Measurements from ENCODE around the gene BMP7. TPM values are rescaled to one million over a fixed set of nuclear protein-coding genes. Genes with fewer than 3 reads are reported as not detected.

The BMP7 gene
- total and polyA plus RNA-seq, 9 donors: 0.07 to 19.4 (median 0.83) TPM

- H3K36me3 ChIP-seq: no peaks in the 10 kb centered on the region
- H3K4me1 ChIP-seq (ENCODE audit: insufficient read depth): no peaks in the 10 kb centered on the region
- H3K9me3 ChIP-seq: no peaks in the 10 kb centered on the region
- intact Hi-C loops (cut with DNase I): no loop called here
- H3K27me3 ChIP-seq: no peaks in the 10 kb centered on the region
- no peak overlapping the region for H3K27ac ChIP-seq
- no peak overlapping the region for H3K4me3 ChIP-seq
- TF ChIP-seq EP300 (IDR thresholded peaks at IDR 0.05): no peak
- no peak for TF ChIP-seq POLR2A (IDR thresholded peaks at IDR 0.05)
- no peak for TF ChIP-seq CTCF (IDR thresholded peaks at IDR 0.05)
- no peak for DNase-seq
- WGBS, 3 donors: 84 to 89% (median 84%) methylated on average over 7 of the region's 7 CpGs
These were observed 101.6 kb downstream of the BMP7 start for GRCh38 chr20:57164872-57165271.

- Histone ChIP-seq H3K27ac (no peak overlapping the region), H3K27me3 (no peaks in the 10 kb centered on the region), H3K9me3 (no peaks in the 10 kb centered on the region), H3K36me3 (no peaks in the 10 kb centered on the region), H3K4me3 (no peak overlapping the region), H3K4me1 (ENCODE audit: insufficient read depth) (no peaks in the 10 kb centered on the region)
- no peak for TF ChIP-seq CTCF (IDR thresholded peaks at IDR 0.05)
- no peak for TF ChIP-seq EP300 (IDR thresholded peaks at IDR 0.05)
- TF ChIP-seq POLR2A (IDR thresholded peaks at IDR 0.05): no peak
- intact Hi-C loops (cut with DNase I): no loop called here
- 65 to 74% (median 72%) methylated on average over 2 of the region's 2 CpGs for WGBS, 3 donors
- no peak for DNase-seq
These were observed 103.4 kb downstream of the BMP7 start for GRCh38 chr20:57163041-57163440.

- H3K4me1 ChIP-seq (ENCODE audit: insufficient read depth): no peaks in the 10 kb centered on the region
- H3K9me3 ChIP-seq: no peaks in the 10 kb centered on the region
- H3K4me3 ChIP-seq: no peak overlapping the region
- no peaks in the 10 kb centered on the region for H3K27me3 ChIP-seq
- DNase-seq: no peak
- intact Hi-C loops (cut with DNase I): no loop called here
- H3K36me3 ChIP-seq: no peaks in the 10 kb centered on the region
- no peak for TF ChIP-seq POLR2A (IDR thresholded peaks at IDR 0.05)
- no peak for TF ChIP-seq EP300 (IDR thresholded peaks at IDR 0.05)
- no peak for TF ChIP-seq CTCF (IDR thresholded peaks at IDR 0.05)
- 49 to 53% (median 50%) methylated on average over 5 of the region's 5 CpGs for WGBS, 3 donors
- H3K27ac ChIP-seq: no peak overlapping the region
These were observed 104.1 kb downstream of the BMP7 start for GRCh38 chr20:57162362-57162652.

GRCh38 chr20:57161478-57162361 is 104.7 kb downstream of the BMP7 start:
- no peak overlapping the region for H3K27ac ChIP-seq
- WGBS, 3 donors: 70 to 81% (median 79%) methylated on average over 25 of the region's 25 CpGs
- no peaks in the 10 kb centered on the region for H3K9me3 ChIP-seq
- H3K36me3 ChIP-seq: no peaks in the 10 kb centered on the region
- intact Hi-C loops (cut with DNase I): no loop called here
- H3K27me3 ChIP-seq: no peaks in the 10 kb centered on the region
- no peak for TF ChIP-seq POLR2A (IDR thresholded peaks at IDR 0.05)
- no peak for TF ChIP-seq EP300 (IDR thresholded peaks at IDR 0.05)
- TF ChIP-seq CTCF (IDR thresholded peaks at IDR 0.05): no peak
- no peak for DNase-seq
- no peak overlapping the region for H3K4me3 ChIP-seq
- H3K4me1 ChIP-seq (ENCODE audit: insufficient read depth): no peaks in the 10 kb centered on the region
